ENCODE measurements around the gene NEB. TPM values are rescaled to one million over a fixed set of nuclear protein-coding genes. Genes with fewer than 3 reads are reported as not detected.

The NEB gene
- total RNA-seq, 1 experiment from 2014 or later = 0.11 TPM

DNA sequence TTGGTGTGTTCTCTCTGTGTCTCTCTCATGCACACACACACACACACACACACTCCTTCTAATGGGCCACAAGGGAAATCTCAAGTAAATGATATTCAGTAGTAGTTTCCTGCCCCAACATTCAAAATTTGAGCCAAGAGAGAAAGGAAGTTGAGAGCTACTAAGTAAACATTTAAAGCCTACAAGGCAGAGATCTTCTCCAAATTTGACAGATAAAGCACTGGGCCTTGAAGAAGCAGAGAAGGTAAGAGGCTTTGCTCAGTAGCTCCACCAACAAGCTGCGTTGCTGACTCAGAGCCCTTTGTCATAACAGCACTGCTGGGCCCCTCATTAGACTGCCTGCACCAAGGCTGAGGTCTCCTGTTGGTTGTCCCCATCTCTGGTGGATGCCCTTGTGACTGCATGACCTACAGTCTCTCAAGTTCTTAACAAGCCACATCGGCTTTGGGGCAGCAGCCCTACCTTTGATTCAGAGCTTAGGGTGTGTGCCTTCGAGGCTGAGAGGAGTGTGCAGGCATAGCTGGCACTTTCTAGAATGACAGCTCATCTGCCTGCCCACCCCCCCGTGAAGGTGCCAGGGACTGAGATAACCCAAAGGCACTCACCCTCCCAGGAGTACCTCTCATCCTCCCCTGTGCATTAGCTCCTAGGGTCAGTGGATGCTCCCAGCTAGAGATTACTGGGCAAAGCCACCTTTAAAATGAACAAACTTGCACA is 32.3 kb upstream of the NEB start:
- ChIA-PET POLR2A (ENCODE audit: unreplicated experiment) (no interaction called here), CTCF (no interaction called here)
- H3K4me1 ChIP-seq (ENCODE audit: insufficient read depth, low read length) = no peaks in the 10 kb centered on the region
- no peaks in the 10 kb centered on the region for H3K79me2 ChIP-seq (ENCODE audit: low read length)
- no peak overlapping the region for H3K27ac ChIP-seq (ENCODE audit: low read length)
- no peak overlapping the region for H3K4me3 ChIP-seq (ENCODE audit: low read length)
- H3K4me2 ChIP-seq (ENCODE audit: low read length) = no peak overlapping the region
- H3K9ac ChIP-seq (ENCODE audit: low read length) = no peak overlapping the region
- intact Hi-C loops (cut with micrococcal nuclease) = no loop called here
- no peak overlapping the region for H2AFZ ChIP-seq (ENCODE audit: low read length)
- ATAC-seq (peak; percentile 29), DNase-seq (no peak)
- no peaks in the 10 kb centered on the region for H3K27me3 ChIP-seq (ENCODE audit: low read length)
- no peaks in the 10 kb centered on the region for H3F3A ChIP-seq (ENCODE audit: low read length, unreplicated experiment)
- no peaks in the 10 kb centered on the region for H3K9me3 ChIP-seq (ENCODE audit: low read length)
- H4K20me1 ChIP-seq (ENCODE audit: low read length) = no peaks in the 10 kb centered on the region
- no TSS peak for BruUV-seq (replicated peaks)
- no peaks in the 10 kb centered on the region for H3K9me2 ChIP-seq (replicated peaks; ENCODE audit: low read length)
- no peak for TF ChIP-seq EZH2 (IDR thresholded peaks at IDR 0.05; ENCODE audit: low read length, unreplicated experiment)
- no peak for TF ChIP-seq EZH2phosphoT487 (IDR thresholded peaks at IDR 0.05; ENCODE audit: borderline replicate concordance, low read length)
- TF ChIP-seq, protein P1, sequence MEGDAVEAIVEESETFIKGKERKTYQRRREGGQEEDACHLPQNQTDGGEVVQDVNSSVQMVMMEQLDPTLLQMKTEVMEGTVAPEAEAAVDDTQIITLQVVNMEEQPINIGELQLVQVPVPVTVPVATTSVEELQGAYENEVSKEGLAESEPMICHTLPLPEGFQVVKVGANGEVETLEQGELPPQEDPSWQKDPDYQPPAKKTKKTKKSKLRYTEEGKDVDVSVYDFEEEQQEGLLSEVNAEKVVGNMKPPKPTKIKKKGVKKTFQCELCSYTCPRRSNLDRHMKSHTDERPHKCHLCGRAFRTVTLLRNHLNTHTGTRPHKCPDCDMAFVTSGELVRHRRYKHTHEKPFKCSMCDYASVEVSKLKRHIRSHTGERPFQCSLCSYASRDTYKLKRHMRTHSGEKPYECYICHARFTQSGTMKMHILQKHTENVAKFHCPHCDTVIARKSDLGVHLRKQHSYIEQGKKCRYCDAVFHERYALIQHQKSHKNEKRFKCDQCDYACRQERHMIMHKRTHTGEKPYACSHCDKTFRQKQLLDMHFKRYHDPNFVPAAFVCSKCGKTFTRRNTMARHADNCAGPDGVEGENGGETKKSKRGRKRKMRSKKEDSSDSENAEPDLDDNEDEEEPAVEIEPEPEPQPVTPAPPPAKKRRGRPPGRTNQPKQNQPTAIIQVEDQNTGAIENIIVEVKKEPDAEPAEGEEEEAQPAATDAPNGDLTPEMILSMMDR (conservative IDR thresholded peaks at IDR 0.05; ENCODE audit: low read depth, low read length) = no peak
- H3K36me3 ChIP-seq (ENCODE audit: low read depth, low read length) = no peaks in the 10 kb centered on the region

DNA sequence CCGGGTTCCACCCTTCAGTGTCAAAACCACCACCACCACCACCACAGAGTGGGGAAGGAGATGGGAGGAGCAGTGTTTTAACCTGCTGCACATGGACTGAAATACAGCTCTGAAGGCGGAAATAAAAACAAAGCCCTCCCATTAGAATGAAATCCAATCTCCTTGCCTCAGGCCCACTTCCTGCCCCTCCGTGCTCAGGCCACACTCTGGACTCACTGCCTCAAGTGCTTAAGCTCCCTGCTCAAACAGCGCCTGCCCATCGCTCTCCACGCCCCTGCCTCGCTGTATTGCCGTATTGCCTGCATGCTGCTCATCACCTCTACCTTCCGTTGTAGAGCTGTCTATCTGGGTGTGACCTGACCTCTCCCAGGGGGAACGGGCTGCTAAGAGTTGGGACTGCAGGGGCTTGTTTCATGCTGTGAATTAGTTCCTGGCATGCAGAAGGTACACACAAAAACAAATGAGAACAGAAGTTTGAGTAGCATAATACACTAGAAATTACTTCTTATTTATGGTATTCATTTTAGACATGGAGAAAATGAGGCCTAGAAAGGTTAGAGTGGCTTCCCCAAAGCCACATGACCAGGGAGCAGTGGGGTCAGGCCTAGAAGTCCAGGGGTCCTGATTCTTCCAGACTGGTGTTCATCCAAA is 31.6 kb upstream of the NEB start:
- H3K36me3 ChIP-seq (ENCODE audit: low read depth, low read length) = no peaks in the 10 kb centered on the region
- DNase-seq (no peak), ATAC-seq (no peak)
- H3K4me3 ChIP-seq (ENCODE audit: low read length) = no peak overlapping the region
- no peak overlapping the region for H3K27ac ChIP-seq (ENCODE audit: low read length)
- no peak for TF ChIP-seq EZH2 (IDR thresholded peaks at IDR 0.05; ENCODE audit: low read length, unreplicated experiment)
- TF ChIP-seq, protein P1 (conservative IDR thresholded peaks at IDR 0.05; ENCODE audit: low read depth, low read length) = no peak
- no peak for TF ChIP-seq EZH2phosphoT487 (IDR thresholded peaks at IDR 0.05; ENCODE audit: borderline replicate concordance, low read length)
- intact Hi-C loops (cut with micrococcal nuclease) = no loop called here
- no peaks in the 10 kb centered on the region for H4K20me1 ChIP-seq (ENCODE audit: low read length)
- no peaks in the 10 kb centered on the region for H3K4me1 ChIP-seq (ENCODE audit: insufficient read depth, low read length)
- BruUV-seq (replicated peaks) = no TSS peak
- no peak overlapping the region for H2AFZ ChIP-seq (ENCODE audit: low read length)
- no peaks in the 10 kb centered on the region for H3K9me3 ChIP-seq (ENCODE audit: low read length)
- no peaks in the 10 kb centered on the region for H3K27me3 ChIP-seq (ENCODE audit: low read length)
- CTCF ChIA-PET = no interaction called here
- no peak overlapping the region for H3K9ac ChIP-seq (ENCODE audit: low read length)
- H3K4me2 ChIP-seq (ENCODE audit: low read length) = no peak overlapping the region
- H3F3A ChIP-seq (ENCODE audit: low read length, unreplicated experiment) = no peaks in the 10 kb centered on the region
- no peaks in the 10 kb centered on the region for H3K9me2 ChIP-seq (replicated peaks; ENCODE audit: low read length)
- POLR2A ChIA-PET (ENCODE audit: unreplicated experiment) = no interaction called here
- no peaks in the 10 kb centered on the region for H3K79me2 ChIP-seq (ENCODE audit: low read length)

DNA sequence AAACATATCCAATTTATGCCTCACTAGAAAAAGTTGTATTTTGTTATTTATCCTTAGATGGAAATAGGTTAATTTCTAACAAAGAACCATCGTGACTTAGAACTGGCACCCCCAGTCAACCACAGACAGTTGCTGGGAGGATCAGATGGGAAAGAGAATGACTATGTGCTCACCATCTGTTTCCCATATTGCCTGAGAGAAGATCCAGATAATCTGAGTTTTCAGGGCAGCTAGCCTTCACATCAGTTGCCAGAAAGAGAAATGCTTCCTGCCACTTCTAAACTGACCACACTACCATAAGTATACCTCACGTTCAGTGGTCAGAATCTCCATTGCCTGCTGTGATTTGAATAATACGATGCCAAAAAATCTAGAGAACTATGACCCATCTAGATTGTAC is 28.4 kb upstream of the NEB start:
- BruUV-seq (replicated peaks) = no TSS peak
- H3K9ac ChIP-seq (ENCODE audit: low read length) = no peak overlapping the region
- CTCF ChIA-PET = no interaction called here
- H3K27me3 ChIP-seq (ENCODE audit: low read length) = no peaks in the 10 kb centered on the region
- H3K9me2 ChIP-seq (replicated peaks; ENCODE audit: low read length) = no peaks in the 10 kb centered on the region
- intact Hi-C loops (cut with micrococcal nuclease) = no loop called here
- no peak for TF ChIP-seq EZH2phosphoT487 (IDR thresholded peaks at IDR 0.05; ENCODE audit: borderline replicate concordance, low read length)
- TF ChIP-seq, protein P1 (conservative IDR thresholded peaks at IDR 0.05; ENCODE audit: low read depth, low read length) = no peak
- no peak for TF ChIP-seq EZH2 (IDR thresholded peaks at IDR 0.05; ENCODE audit: low read length, unreplicated experiment)
- DNase-seq = no peak
- H3K9me3 ChIP-seq (ENCODE audit: low read length) = no peaks in the 10 kb centered on the region
- no peaks in the 10 kb centered on the region for H3F3A ChIP-seq (ENCODE audit: low read length, unreplicated experiment)
- no peaks in the 10 kb centered on the region for H3K36me3 ChIP-seq (ENCODE audit: low read depth, low read length)
- no peak overlapping the region for H3K4me2 ChIP-seq (ENCODE audit: low read length)
- no peak overlapping the region for H3K27ac ChIP-seq (ENCODE audit: low read length)
- H2AFZ ChIP-seq (ENCODE audit: low read length) = no peak overlapping the region
- H4K20me1 ChIP-seq (ENCODE audit: low read length) = no peaks in the 10 kb centered on the region
- ATAC-seq = no peak
- H3K4me1 ChIP-seq (ENCODE audit: insufficient read depth, low read length) = no peaks in the 10 kb centered on the region
- no peak overlapping the region for H3K4me3 ChIP-seq (ENCODE audit: low read length)
- no peaks in the 10 kb centered on the region for H3K79me2 ChIP-seq (ENCODE audit: low read length)
- POLR2A ChIA-PET (ENCODE audit: unreplicated experiment) = no interaction called here
